ENCODE results near the gene C10orf53.

C10orf53 gene

GRCh38 chr10:49686651-49687050 is 7.2 kb downstream of the C10orf53 start:
- DNase-seq (no peak), ATAC-seq (ENCODE audit: insufficient read depth, low read depth) (no peak)
- H4K20me1 ChIP-seq (ENCODE audit: insufficient read depth, low read length) = no peaks in the 10 kb centered on the region
- H3K9me3 ChIP-seq (ENCODE audit: insufficient read depth, low read length, severe bottlenecking) = peaks cover 5% of the 10 kb centered on the region
- no peaks in the 10 kb centered on the region for H3K27me3 ChIP-seq (ENCODE audit: insufficient read depth, low read length, poor library complexity)
- H3K9ac ChIP-seq (ENCODE audit: low read depth, low read length) = no peak overlapping the region
- no peaks in the 10 kb centered on the region for H3K79me2 ChIP-seq (ENCODE audit: insufficient read depth, low read length)
- H2AFZ ChIP-seq (ENCODE audit: low read depth, low read length) = no peak overlapping the region
- no peak overlapping the region for H3K4me2 ChIP-seq (ENCODE audit: insufficient read depth, low read length)
- H3K36me3 ChIP-seq (ENCODE audit: insufficient read depth, low read length) = no peaks in the 10 kb centered on the region
- H3K27ac ChIP-seq (ENCODE audit: low read length) = no peak overlapping the region
- H3K4me1 ChIP-seq (ENCODE audit: insufficient read depth, low read length) = no peaks in the 10 kb centered on the region
- no peak for TF ChIP-seq CTCF (IDR thresholded peaks at IDR 0.05; ENCODE audit: borderline replicate concordance, extremely low read depth, low read length, poor library complexity, severe bottlenecking)
- TF ChIP-seq EZH2 (IDR thresholded peaks at IDR 0.05; ENCODE audit: borderline replicate concordance, low read depth, low read length, severe bottlenecking) = no peak
- H3K4me3 ChIP-seq (ENCODE audit: low read depth in 1 of 2, low read length in 2 of 2) = no peak overlapping the region

DNA sequence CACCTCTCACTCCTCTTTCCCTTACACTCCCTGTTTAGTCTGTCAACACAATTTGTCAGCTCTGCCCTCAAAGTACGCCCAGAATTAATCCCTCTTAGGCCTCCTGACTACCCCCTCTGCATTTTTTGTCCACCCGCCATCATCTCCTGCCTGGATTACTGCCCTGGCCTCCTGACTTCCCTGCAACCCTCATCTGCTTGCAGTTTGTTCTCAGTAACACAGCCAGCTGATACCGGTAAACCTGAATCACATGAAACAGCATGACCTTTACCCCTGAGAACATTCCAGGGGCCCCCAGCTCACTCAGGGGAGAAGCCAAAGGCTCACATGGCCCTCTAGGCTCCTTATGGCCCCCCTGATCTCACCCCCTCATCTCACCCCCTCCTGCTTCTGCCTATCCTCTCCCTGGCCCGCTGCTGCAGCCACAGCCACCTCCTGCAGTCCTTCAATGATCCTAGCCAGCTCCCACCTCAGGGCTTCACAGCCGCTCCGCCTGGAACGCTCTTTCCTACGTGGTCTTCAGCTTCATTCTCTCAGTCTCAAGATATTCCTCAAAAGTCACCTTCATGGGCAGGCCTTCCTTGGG is 8.9 kb downstream of the C10orf53 start:
- H3K27me3 ChIP-seq (ENCODE audit: insufficient read depth, low read length, poor library complexity) = no peaks in the 10 kb centered on the region
- no peak for TF ChIP-seq EZH2 (IDR thresholded peaks at IDR 0.05; ENCODE audit: borderline replicate concordance, low read depth, low read length, severe bottlenecking)
- no peak for TF ChIP-seq CTCF (IDR thresholded peaks at IDR 0.05; ENCODE audit: borderline replicate concordance, extremely low read depth, low read length, poor library complexity, severe bottlenecking)
- ATAC-seq (ENCODE audit: insufficient read depth, low read depth) (no peak), DNase-seq (no peak)
- no peak overlapping the region for H3K27ac ChIP-seq (ENCODE audit: low read length)
- no peak overlapping the region for H2AFZ ChIP-seq (ENCODE audit: low read depth, low read length)
- H3K4me2 ChIP-seq (ENCODE audit: insufficient read depth, low read length) = no peak overlapping the region
- H3K79me2 ChIP-seq (ENCODE audit: insufficient read depth, low read length) = no peaks in the 10 kb centered on the region
- no peak overlapping the region for H3K9ac ChIP-seq (ENCODE audit: low read depth, low read length)
- no peaks in the 10 kb centered on the region for H4K20me1 ChIP-seq (ENCODE audit: insufficient read depth, low read length)
- no peaks in the 10 kb centered on the region for H3K4me1 ChIP-seq (ENCODE audit: insufficient read depth, low read length)
- peaks cover 5% of the 10 kb centered on the region for H3K9me3 ChIP-seq (ENCODE audit: insufficient read depth, low read length, severe bottlenecking)
- no peak overlapping the region for H3K4me3 ChIP-seq (ENCODE audit: low read depth in 1 of 2, low read length in 2 of 2)
- H3K36me3 ChIP-seq (ENCODE audit: insufficient read depth, low read length) = no peaks in the 10 kb centered on the region

DNA sequence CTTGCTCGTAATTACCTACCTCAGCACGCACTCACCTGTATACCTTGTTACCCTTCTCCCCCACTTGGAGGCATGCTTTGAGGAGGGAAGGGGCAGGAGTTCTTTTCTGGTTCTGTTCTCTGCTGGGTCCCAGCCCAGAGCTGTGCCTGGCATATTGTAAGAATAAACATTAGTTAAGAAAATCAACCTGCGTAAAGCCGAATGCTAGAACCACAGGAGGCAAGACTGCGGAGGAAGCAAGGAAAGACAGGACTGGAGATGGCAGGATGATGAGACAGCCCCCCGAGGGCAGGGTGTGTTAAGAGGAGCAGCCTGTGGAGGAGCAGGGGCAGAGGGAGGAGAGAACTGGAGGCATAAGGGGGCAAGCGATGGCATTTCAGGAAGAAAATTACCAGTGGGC is 9.5 kb downstream of the C10orf53 start:
- Histone ChIP-seq H3K4me1 (ENCODE audit: insufficient read depth, low read length) (no peaks in the 10 kb centered on the region), H2AFZ (ENCODE audit: low read depth, low read length) (no peak overlapping the region), H3K4me3 (ENCODE audit: low read depth in 1 of 2, low read length in 2 of 2) (no peak overlapping the region), H3K9me3 (ENCODE audit: insufficient read depth, low read length, severe bottlenecking) (peaks cover 5% of the 10 kb centered on the region), H4K20me1 (ENCODE audit: insufficient read depth, low read length) (no peaks in the 10 kb centered on the region), H3K36me3 (ENCODE audit: insufficient read depth, low read length) (no peaks in the 10 kb centered on the region), H3K9ac (ENCODE audit: low read depth, low read length) (no peak overlapping the region), H3K4me2 (ENCODE audit: insufficient read depth, low read length) (no peak overlapping the region), H3K79me2 (ENCODE audit: insufficient read depth, low read length) (no peaks in the 10 kb centered on the region), H3K27me3 (ENCODE audit: insufficient read depth, low read length, poor library complexity) (no peaks in the 10 kb centered on the region), H3K27ac (ENCODE audit: low read length) (no peak overlapping the region)
- DNase-seq (no peak), ATAC-seq (ENCODE audit: insufficient read depth, low read depth) (no peak)
- TF ChIP-seq EZH2 (IDR thresholded peaks at IDR 0.05; ENCODE audit: borderline replicate concordance, low read depth, low read length, severe bottlenecking) (no peak), CTCF (IDR thresholded peaks at IDR 0.05; ENCODE audit: borderline replicate concordance, extremely low read depth, low read length, poor library complexity, severe bottlenecking) (no peak)

All from DND-41 (cell line).